RCC 7860 (cell line): ENCODE measurements around the gene MYO9B.
A peak's percentile ranks its signal among the peaks of the same experiment; 100 is the strongest.

ENCODE experiments used
- DNase-seq: peaks from one replicate; pipeline ENCODE4 v3.0.0-alpha.2; 2015; ENCODE audit warnings: low spot score
- FAIRE-seq: peaks from 2 replicates; lab custom pipeline; 2012; peaks lifted over from hg19 to GRCh38; lab: Jason Lieb, UNC

MYO9B gene

GRCh38 chr19:17206736-17207581, 131.4 kb downstream of the MYO9B start:
- FAIRE-seq (no peak), DNase-seq (no peak)

- DNase-seq (no peak), FAIRE-seq (no peak)
Observed at GRCh38 chr19:17209126-17210036, 133.8 kb downstream of the MYO9B start.

- DNase-seq: no peak
- no peak for FAIRE-seq
Observed at GRCh38 chr19:17210296-17210695, 134.7 kb downstream of the MYO9B start.

- FAIRE-seq: no peak
- DNase-seq: no peak
Observed at GRCh38 chr19:17211547-17212446, 136.2 kb downstream of the MYO9B start.

- DNase-seq: no peak
- FAIRE-seq: no peak
Observed at GRCh38 chr19:17213334-17213733, 137.8 kb downstream of the MYO9B start.

GRCh38 chr19:17214508-17215126, 139.0 kb downstream of the MYO9B start:
- no peak for FAIRE-seq
- no peak for DNase-seq

- FAIRE-seq (peak; percentile 17), DNase-seq (peak; percentile 77)
Observed at GRCh38 chr19:17215127-17215971, 139.8 kb downstream of the MYO9B start, which contains the start of gene USE1. TSS of gene USE1 (plus strand) at chr19:17215357. CDS start at chr19:17215406, 49 bp downstream.

- no peak for FAIRE-seq
- no peak for DNase-seq
Observed at GRCh38 chr19:17216058-17216670, 140.6 kb downstream of the MYO9B start.

GRCh38 chr19:17219286-17219685, 143.7 kb downstream of the MYO9B start:
- DNase-seq (no peak), FAIRE-seq (no peak)

GRCh38 chr19:17220207-17220758, 144.7 kb downstream of the MYO9B start:
- FAIRE-seq (no peak), DNase-seq (peak; percentile 23)

GRCh38 chr19:17225053-17225452, 149.5 kb downstream of the MYO9B start:
- DNase-seq (no peak), FAIRE-seq (no peak)

GRCh38 chr19:17226002-17226933, 150.7 kb downstream of the MYO9B start, which contains the start of gene OCEL1:
TSS of gene OCEL1 (plus strand) at chr19:17226226. CDS start at chr19:17226248, 22 bp downstream.
- peak; percentile 97 for DNase-seq
- FAIRE-seq: peak; percentile 82

GRCh38 chr19:17227798-17228367, 152.3 kb downstream of the MYO9B start:
- DNase-seq: no peak

GRCh38 chr19:17229890-17230289, 154.3 kb downstream of the MYO9B start:
- DNase-seq (no peak), FAIRE-seq (no peak)

More at GRCh38 chr19:17227798-17228367, 152.3 kb downstream of the MYO9B start:
- FAIRE-seq: no peak

- no peak for DNase-seq
- no peak for FAIRE-seq
Observed at GRCh38 chr19:17232258-17232657, 156.7 kb downstream of the MYO9B start.

- DNase-seq: no peak
- FAIRE-seq: no peak
Observed at GRCh38 chr19:17234911-17235299, 159.3 kb downstream of the MYO9B start.
